NCI-H2029 (cell line): Measurements from ENCODE around the gene CDK16.
A peak's percentile ranks its signal among the peaks of the same experiment; 100 is the strongest.

Source experiments
- DNase-seq: peaks from one replicate; lab custom pipeline; 2025; lab: John Stamatoyannopoulos, UW

Gene CDK16

DNA sequence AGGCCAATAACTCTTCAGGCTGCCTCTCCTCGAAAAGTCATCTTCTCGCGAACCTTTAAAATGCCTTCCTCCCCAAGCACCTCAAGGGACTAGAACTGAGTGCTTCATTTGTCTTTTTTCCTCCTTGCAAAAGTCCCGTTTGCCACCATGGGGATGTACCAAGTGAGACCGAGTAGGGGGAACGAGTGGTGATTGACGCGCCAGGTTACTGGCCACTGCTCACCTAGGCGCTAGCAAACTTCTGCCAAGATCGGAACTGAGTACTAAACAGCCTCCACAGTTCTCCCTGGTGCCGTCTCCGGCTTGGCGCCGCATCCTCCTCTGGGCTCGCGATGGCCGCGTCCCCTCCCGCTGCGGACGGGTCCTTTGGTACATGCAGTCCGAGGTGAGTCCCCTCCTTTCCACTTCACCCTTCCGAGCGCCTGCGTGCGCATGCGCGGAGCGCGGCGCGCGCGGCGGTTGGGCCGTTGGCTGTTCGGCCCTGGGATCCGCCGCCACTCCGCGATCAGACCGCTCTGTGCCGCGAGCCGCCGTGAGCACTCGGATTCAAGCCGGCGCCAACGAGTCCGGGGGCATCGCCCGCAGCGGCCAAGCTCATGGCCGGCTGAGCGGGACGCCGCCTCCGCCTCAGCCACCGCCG is at the start of gene CDK16:
Gene CDK16, plus strand, starts transcription at position 402 of the 640 bp plus-strand sequence. CDS start 4,877 bp downstream, outside the sequence.
- DNase-seq, result peak; percentile 44

DNA sequence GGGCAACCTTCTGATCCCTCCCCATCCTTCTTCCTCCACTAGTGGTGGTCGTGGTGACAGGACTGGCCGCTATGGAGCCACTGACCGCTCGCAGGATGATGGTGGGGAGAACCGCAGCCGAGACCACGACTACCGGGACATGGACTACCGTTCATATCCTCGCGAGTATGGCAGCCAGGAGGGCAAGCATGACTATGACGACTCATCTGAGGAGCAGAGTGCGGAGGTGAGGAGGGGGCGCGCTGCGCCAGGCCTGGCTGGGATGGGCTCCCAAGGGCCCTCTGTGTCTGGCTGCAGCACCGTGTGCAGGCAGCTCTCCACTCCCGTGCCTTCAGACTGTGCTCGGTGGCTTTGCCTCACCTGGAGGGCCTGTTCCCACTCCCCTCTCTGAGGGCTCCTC is 49.2 kb upstream of the CDK16 start:
- DNase-seq, result no peak

- DNase-seq, result no peak
These were observed 48.6 kb upstream of the CDK16 start for GRCh38 chrX:47169726-47170515.

DNA sequence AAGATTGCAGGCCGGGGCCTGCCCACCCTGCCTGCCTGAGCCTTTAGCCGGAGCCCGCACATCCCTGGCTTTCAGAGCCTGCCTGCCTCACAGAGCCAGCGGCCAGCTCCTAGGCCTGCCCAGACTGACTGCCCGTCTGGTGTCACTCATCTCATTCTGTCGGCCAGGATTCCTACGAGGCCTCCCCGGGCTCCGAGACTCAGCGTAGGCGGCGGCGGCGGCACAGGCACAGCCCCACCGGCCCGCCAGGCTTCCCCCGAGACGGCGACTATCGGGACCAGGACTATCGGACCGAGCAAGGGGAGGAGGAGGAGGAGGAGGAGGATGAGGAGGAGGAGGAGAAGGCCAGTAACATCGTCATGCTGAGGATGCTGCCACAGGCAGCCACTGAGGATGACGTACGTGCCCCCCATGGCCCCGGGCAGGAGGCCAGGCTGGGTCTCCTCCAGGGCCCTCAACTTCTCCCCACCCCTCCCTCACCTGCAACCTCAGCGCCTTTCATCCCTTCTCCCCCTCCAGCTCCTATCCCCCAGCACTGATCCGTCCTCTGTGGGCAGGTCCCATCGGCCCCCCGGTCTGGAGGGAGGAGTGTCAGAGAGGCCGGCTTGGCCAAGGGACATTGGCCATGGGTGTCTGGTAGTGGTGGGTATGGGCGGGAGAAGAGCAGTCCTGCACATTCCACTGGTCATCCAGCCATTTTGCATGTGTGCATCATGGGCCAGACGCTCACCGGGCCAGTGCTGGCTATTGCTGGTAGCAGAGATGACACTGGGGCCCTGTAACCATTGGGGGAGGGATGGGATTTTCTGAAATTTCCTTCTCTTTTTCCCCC is 47.4 kb upstream of the CDK16 start:
- no peak for DNase-seq

DNA sequence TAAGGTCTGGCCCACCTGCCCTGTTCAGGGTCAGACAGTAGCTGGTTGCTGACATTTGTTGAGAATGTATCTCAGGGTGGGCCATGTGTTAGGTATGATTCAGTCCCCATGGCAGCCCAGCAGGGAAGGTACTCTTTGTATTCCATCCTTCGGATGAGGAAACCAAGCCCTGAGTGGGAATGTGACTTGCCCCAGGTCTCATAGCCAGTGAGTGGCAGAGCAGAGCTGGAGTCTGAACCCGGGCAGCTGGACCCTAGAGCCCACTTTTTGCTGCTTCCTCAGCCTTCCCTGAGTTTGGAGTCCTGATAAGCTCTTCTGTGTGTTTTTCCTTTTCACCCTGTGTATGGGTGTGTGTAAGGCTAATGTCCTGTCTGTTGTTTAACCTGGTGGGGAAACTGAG is 46.5 kb upstream of the CDK16 start:
- no peak for DNase-seq

DNA sequence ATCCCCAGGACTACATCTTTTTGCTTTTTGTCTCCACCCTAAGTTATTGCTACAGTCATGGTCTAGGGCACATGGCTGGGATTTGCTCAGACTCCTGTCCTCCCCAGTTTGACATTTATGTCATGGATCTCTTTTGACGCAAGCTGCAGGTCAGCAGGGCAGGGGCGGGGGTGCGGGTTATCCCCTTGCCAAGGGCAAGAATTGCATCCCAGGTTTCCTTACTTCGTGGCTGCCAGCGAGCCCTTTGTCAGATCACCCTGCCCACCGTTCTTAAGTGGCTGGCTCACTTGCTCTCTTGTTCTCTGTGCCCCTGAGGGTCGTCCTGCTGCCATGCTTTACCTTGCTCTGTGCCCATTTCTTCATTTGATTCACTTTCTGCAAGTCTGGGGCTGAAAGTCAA is 45.9 kb upstream of the CDK16 start:
- DNase-seq, result no peak

DNA sequence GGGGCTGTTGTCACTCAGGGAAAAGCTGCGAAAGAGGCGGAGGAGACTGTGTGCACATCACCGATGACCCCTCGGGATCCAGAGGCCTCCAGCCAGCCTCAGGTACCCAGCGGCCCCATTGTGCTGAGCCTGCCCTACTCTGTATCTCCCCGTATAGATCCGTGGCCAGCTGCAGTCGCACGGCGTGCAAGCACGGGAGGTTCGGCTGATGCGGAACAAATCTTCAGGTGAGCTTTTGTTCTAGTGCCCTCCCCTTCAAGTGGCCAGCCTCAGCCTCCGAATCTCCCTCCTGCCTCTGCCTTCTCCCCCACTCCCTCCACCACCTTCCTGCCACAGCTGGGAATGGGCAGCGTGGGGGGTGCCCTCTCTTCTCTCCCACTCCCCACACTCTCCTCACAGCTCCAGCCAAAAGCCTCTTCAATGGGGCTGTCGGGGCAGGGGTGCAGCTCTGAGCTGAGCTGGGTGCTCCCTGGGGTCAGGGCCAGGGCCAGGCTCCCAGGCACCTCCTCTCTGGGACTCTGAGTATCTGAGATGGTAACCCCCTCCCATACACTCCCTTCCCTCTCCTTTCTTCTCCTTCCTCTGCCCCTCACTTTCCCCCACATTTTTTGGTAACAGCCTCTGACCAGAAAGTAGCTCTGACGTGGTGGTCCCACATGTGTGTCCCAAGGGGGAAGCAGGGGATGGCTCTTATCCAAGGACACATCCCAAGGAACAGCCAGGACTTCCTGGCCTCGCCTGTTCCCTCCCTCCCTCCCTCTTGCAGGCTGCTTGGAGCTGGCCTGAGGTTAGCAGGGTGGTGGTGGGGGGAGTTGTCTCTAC is 45.3 kb upstream of the CDK16 start:
- DNase-seq, result no peak

DNA sequence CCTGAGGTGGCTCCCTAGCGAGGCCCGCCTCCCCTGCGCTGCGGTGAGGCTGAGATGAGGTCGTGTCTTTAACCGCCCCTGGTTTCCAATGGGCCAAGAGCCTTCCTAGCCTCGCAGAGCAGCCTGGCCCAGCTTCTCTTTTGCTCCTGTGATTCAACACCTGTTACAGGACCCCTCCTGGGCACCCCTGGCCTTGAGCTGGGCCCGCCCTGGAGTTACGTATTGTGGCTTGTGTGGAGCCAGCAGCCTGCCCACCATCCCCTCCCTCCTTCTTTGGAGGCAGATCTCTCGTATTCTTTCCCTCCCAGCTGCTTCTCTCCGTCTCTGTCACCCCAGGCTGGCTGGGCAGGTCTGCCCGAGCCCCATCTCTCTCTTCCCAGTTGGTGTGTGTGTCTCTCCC is 44.1 kb upstream of the CDK16 start:
- DNase-seq, result no peak

- no peak for DNase-seq
These were observed 43.5 kb upstream of the CDK16 start for GRCh38 chrX:47174846-47175587.

DNA sequence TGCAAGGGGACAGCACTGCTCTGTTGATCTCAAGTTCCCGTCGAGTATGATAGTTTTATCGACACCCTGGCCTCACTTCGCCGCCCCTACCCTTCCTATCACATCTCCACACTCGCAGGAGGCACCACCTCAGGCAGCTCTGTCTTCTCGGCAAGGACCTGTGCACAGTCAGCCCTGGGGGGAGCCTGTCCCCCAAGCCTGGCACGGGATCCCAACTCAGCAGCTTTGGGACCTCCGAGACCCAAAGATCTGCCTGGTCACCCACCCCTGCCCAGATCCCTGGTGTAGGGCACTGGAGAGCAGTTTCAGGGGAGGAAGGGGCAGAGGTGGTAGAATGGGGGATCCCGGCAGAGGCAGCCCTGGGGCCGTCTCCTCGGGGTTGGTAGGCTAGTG is 42.9 kb upstream of the CDK16 start:
- no peak for DNase-seq

GRCh38 chrX:47176101-47176740 is 42.3 kb upstream of the CDK16 start:
- no peak for DNase-seq

DNA sequence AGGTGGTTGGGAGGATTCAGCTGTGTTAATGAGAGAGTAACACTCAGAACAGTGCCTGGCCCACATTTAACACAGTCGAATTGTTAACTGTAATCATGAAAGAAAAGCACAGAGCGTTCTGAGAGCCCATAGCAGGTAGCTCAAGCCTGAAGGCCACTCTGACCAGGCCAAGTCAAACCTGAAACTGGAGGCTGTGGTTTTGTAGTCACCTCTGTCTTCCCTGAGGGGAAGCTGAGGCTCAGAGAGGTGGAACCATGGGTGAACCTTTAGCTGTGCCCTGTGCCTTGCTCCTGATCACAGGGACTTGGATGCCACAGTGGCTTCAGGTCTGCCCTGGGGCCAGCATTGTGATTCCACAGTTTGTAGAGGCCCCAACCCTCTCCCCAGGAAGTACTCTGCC is 41.4 kb upstream of the CDK16 start:
- DNase-seq, result no peak

DNA sequence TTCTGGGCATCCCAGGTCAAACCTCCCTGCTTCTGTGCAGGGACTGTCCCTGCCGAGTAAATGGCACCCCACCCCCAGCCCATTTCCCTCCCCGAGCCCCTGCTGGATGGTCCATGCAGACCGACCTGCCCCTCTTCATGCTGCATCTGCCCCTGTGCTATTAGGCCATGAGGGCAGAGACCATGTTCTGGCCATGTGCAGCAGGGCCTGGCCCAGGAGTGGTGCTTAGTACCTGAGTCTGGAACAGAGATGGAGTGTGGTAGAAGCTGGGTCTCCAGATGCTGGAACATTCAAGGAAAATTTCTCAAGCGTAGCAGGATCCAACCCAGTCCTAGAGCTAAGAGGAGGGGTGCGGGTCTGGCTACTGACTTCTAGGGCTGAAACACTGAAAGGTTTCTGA is 40.1 kb upstream of the CDK16 start:
- DNase-seq, result no peak

DNA sequence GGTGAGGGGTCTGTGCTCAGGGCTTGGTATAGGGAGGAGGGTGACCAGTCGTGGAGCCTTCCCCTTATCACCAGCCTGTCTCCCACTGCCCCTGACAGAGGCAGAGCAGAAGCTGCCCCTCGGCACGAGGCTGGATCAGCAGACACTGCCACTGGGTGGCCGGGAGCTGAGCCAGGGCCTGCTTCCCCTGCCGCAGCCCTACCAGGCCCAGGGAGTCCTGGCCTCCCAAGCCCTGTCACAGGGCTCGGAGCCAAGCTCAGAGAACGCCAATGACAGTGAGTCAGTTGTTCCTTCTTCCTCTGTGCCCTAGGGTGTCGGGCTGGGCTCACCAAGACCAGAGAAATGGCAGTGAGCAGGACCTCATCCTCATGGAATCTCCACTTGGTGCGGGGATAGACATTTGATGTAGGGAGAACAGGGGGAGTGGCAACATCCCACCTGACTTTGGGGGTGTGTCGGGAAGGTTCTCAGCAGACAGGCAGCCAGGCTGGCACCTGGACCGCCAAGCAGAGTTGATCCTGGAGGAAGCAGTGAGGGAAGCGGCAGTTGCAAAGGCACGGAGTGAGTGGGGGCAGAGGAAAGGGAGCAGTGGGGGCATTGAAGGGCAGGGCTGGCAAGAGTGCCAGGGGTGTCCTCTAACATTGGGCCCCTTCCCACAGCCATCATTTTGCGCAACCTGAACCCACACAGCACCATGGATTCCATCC is 39.1 kb upstream of the CDK16 start:
- DNase-seq, result no peak

DNA sequence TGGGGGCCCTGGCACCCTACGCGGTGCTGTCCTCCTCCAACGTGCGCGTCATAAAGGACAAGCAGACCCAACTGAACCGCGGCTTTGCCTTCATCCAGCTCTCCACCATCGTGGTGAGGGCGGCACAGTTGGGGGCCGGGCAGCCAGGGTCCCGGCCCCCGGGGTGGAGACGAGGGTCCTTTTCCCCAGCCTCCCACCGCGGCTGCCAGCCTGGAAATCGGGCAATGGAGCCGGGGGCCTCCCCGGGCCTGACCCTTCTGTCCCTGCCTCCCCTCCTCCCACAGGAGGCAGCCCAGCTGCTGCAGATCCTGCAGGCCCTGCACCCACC is 38.6 kb upstream of the CDK16 start:
- no peak for DNase-seq

GRCh38 chrX:47180346-47180745 is 38.1 kb upstream of the CDK16 start:
- no peak for DNase-seq

DNA sequence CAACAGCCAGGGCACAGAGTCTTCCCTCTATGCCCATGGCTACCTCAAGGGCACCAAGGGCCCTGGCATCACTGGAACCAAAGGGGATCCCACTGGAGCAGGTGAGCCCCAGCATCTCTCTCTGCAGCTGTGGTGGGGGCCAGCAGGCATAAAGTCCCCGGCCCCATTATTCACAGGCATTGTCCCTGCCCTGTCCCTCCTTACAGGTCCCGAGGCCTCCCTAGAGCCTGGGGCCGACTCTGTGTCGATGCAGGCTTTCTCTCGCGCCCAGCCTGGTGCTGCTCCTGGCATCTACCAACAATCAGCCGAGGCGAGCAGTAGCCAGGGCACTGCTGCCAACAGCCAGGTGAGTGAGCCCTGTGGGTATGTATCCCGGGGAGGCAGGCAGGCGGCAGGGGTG is 37.2 kb upstream of the CDK16 start:
- no peak for DNase-seq

GRCh38 chrX:47182106-47182700 is 36.3 kb upstream of the CDK16 start:
- no peak for DNase-seq

- DNase-seq, result no peak
These were observed 34.0 kb upstream of the CDK16 start for GRCh38 chrX:47184486-47184885.

DNA sequence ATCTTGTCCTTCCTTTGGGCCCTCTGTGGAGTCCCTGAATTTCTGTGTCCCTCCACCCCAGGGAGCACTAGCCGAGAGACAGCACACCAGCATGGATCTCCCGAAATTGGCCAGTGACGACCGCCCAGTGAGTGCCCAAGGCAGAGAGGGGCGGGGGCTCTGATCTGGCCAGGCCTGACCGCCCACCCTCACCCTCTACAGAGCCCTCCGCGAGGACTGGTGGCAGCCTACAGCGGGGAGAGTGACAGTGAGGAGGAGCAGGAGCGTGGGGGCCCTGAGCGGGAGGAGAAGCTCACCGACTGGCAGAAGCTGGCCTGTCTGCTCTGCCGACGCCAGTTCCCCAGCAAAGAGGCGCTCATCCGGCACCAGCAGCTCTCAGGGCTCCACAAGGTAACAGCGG is 33.2 kb upstream of the CDK16 start:
- DNase-seq, result no peak
